Cardiac fibroblast (primary cell): ENCODE measurements around the gene HNRNPC.

ENCODE experiments used
- DNase-seq, 2 donors: peaks; one replicate each; pipeline versions ENCODE4 v3.0.0 to v3.0.0-alpha.2; 2010; ENCODE audit warnings: low read depth in 2 of 2
- H3K4me3 ChIP-seq, 2 donors: replicated peaks in 1 of 2; 1 replicate in 1 of 2; 2 replicates in 1 of 2; pipeline ENCODE4 v1.5.1; 2011; ENCODE audit warnings: low read depth in 2 of 2, low read length in 2 of 2, mild to moderate bottlenecking in 2 of 2, moderate library complexity in 1 of 2
- CTCF ChIP-seq: IDR thresholded peaks from one replicate; pipeline ENCODE4 v1.5.1; 2011; ENCODE audit warnings: low read depth, mild to moderate bottlenecking, low read length, inconsistent platforms

Gene HNRNPC

GRCh38 chr14:21205026-21205677 is 64.1 kb downstream of the HNRNPC start:
- TF ChIP-seq CTCF = no peak
- H3K4me3 ChIP-seq = no peak overlapping the region
- DNase-seq = no peak

- no peak for TF ChIP-seq CTCF
- no peak for DNase-seq
- H3K4me3 ChIP-seq = no peak overlapping the region
Measured at GRCh38 chr14:21204167-21205025, 64.8 kb downstream of the HNRNPC start.

GRCh38 chr14:21203470-21204166 is 65.6 kb downstream of the HNRNPC start:
- H3K4me3 ChIP-seq = no peak overlapping the region
- no peak for TF ChIP-seq CTCF
- no peak for DNase-seq

GRCh38 chr14:21202463-21203358 is 66.5 kb downstream of the HNRNPC start:
- DNase-seq = no peak
- no peak for TF ChIP-seq CTCF
- H3K4me3 ChIP-seq = no peak overlapping the region

GRCh38 chr14:21201732-21202462 is 67.3 kb downstream of the HNRNPC start:
- no peak overlapping the region for H3K4me3 ChIP-seq
- no peak for DNase-seq
- no peak for TF ChIP-seq CTCF
